IPS-15b (cell line): ENCODE data around the gene TNPO3.
"Not testable (repeated sequence)": the region's sequence is repeated elsewhere in the genome, so short reads cannot be mapped to it uniquely, and the experiment has no call there.

Source experiments
- H3K27me3 ChIP-seq: one replicate; pipeline ENCODE4 v1.6.1; 2013; ENCODE audit warnings: low read length; ENCODE audit not compliant: control insufficient read depth, insufficient read depth
- H3K36me3 ChIP-seq: one replicate; pipeline ENCODE4 v1.6.1; 2013; ENCODE audit warnings: low read length; ENCODE audit not compliant: control insufficient read depth, insufficient read depth
- H3K4me1 ChIP-seq: one replicate; pipeline ENCODE4 v1.6.1; 2013; ENCODE audit warnings: mild to moderate bottlenecking, low read length; ENCODE audit not compliant: control insufficient read depth, insufficient read depth
- H3K4me3 ChIP-seq: one replicate; pipeline ENCODE4 v1.5.1; 2013; ENCODE audit warnings: low read depth, low read length
- H3K9ac ChIP-seq: one replicate; pipeline ENCODE4 v1.6.1; 2013; ENCODE audit warnings: low read depth, mild to moderate bottlenecking, low read length
- H3K9me3 ChIP-seq: one replicate; pipeline ENCODE4 v1.6.1; 2013; ENCODE audit warnings: mild to moderate bottlenecking, low read length; ENCODE audit not compliant: control insufficient read depth, insufficient read depth

Gene TNPO3

DNA sequence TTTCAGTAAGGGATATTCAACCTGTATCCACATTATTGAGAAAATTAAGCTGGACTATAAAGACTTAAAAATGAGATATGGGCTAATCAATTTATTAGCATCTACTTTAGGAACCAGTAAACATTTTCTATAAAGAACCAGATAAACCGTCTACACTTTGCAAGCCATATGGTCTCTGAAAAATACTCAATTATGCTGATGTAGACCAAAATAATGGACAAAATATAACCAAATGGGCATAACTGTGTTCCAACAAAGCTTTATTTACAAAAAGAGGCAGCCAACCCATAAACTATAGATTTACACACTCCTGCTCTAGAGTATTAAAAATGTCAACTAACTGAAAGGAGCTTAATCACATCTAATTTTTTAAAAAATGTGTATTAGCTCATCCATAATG lies 42.3 kb downstream of the TNPO3 start:
- Histone ChIP-seq H3K9me3 (no peaks in the 10 kb centered on the region), H3K4me1 (no peaks in the 10 kb centered on the region), H3K4me3 (no peak overlapping the region), H3K36me3 (peaks cover 18% of the 10 kb centered on the region), H3K27me3 (no peaks in the 10 kb centered on the region), H3K9ac (no peak overlapping the region)

DNA sequence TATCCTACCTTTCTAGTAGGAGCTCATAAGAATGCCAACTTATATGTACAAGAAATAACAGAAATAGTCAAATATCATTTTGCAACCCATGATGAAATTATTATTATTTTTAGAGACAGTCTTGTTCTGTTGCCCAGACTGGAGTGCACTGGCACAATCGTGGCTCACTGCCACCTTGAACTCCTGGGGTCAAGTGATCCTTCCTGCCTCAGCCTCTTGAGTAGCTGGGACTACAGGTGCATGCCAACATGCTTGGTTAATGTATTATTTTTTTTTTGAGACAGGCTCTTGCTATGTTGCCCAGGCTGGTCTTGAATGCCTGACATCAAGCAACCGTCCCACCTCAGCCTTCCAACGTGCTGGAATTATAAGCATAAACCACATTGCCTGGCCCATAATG lies 44.8 kb downstream of the TNPO3 start:
- Histone ChIP-seq H3K36me3 (peaks cover 13% of the 10 kb centered on the region), H3K9ac (no peak overlapping the region), H3K9me3 (no peaks in the 10 kb centered on the region), H3K27me3 (no peaks in the 10 kb centered on the region), H3K4me1 (no peaks in the 10 kb centered on the region), H3K4me3 (no peak overlapping the region)

DNA sequence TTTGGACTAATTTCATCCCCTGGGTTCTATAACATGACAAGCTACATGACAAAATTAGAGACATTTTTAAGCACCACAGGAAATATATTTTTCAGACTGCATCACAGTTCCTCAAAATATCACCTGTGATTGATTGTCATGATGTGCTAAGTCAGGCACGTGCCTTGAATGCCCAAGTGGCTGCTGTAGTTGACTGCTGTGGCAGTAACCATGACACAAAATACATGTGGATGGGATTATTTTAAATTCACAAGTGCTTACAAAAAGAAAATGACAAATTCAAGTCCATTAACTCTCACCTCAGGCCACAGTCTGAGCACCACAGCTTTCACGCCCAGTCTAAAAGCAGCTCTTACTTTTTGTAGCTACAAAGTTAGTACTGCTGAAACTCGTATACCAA lies 45.5 kb downstream of the TNPO3 start:
- H3K4me3 ChIP-seq = no peak overlapping the region
- no peaks in the 10 kb centered on the region for H3K9me3 ChIP-seq
- no peaks in the 10 kb centered on the region for H3K27me3 ChIP-seq
- no peaks in the 10 kb centered on the region for H3K4me1 ChIP-seq
- H3K9ac ChIP-seq = no peak overlapping the region
- H3K36me3 ChIP-seq = peaks cover 8% of the 10 kb centered on the region

DNA sequence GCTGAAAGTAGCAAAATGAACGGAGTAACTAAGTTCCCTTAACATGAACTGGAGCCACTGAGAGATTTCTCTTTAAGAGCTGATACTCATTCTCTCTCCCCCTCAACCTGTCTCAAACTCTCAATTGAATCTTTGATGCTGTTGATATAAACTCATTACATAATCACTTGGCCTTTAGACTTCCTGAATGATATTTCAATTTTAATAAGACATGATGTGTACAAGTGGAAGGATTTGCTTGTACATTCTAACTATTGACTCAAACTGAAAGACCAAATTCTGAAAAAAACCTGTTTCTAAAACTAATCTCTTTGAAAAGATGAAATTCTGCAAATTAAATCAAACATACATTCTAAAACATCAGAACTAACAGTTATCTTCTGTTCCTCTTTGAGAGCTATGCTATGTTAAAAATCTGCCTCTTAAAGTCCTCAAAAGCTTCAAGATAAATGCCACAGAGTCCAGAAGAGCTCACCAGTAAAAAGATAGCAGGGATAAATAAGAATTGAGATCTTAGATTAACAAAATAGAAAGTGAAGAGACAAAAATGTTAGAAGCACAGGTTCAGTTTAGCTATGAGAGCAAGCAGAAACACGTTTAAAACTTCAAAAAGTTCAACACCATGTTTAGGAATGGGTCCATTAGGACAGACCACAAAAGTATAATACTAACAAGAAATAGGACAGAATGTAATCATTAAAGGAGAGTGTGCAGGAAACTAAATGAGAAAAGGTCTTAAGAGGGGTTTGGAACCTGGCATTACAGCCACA lies 46.1 kb downstream of the TNPO3 start:
- H3K9ac ChIP-seq = no peak overlapping the region
- peaks cover 3% of the 10 kb centered on the region for H3K36me3 ChIP-seq
- no peaks in the 10 kb centered on the region for H3K4me1 ChIP-seq

GRCh38 chr7:129007572-129007971 lies 47.3 kb downstream of the TNPO3 start:
- no peaks in the 10 kb centered on the region for H3K4me1 ChIP-seq
- no peak overlapping the region for H3K4me3 ChIP-seq
- H3K36me3 ChIP-seq = no peaks in the 10 kb centered on the region
- H3K9ac ChIP-seq = no peak overlapping the region
- H3K9me3 ChIP-seq = no peaks in the 10 kb centered on the region
- H3K27me3 ChIP-seq = no peaks in the 10 kb centered on the region

More for the DNA sequence above, 46.1 kb downstream of the TNPO3 start:
- Histone ChIP-seq H3K4me3 (no peak overlapping the region), H3K27me3 (no peaks in the 10 kb centered on the region), H3K9me3 (no peaks in the 10 kb centered on the region)

- H3K4me1 ChIP-seq = no peaks in the 10 kb centered on the region
- no peak overlapping the region for H3K9ac ChIP-seq
- H3K27me3 ChIP-seq = no peaks in the 10 kb centered on the region
- no peaks in the 10 kb centered on the region for H3K9me3 ChIP-seq
- no peak overlapping the region for H3K4me3 ChIP-seq
- no peaks in the 10 kb centered on the region for H3K36me3 ChIP-seq
Measured at GRCh38 chr7:129006636-129007414, 48.1 kb downstream of the TNPO3 start.

DNA sequence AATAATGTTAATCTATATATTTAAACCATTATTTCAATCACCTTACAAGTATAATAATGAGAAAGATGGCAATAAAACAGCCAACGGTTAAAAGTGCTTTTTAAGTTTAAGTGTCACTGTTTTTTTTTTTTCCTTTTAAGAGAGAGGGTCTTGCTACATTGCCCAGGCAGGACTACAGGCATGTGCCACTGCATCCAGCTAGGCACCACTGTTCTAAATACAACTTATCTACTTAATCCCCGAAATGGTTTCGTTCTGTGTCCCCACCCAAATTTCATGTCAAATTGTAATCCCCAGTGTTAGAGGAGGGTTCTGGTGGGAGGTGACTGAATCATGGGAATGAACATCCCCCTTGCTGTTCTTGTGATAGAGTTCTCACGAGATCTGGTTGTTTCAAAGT lies 49.7 kb downstream of the TNPO3 start:
- H3K9ac ChIP-seq = no peak overlapping the region
- no peak overlapping the region for H3K4me3 ChIP-seq
- peaks cover 9% of the 10 kb centered on the region for H3K36me3 ChIP-seq

GRCh38 chr7:128997181-128997580 lies 57.7 kb downstream of the TNPO3 start:
- Histone ChIP-seq H3K9me3 (no peaks in the 10 kb centered on the region), H3K4me3 (no peak overlapping the region), H3K36me3 (peaks cover 18% of the 10 kb centered on the region), H3K9ac (no peak overlapping the region), H3K27me3 (no peaks in the 10 kb centered on the region), H3K4me1 (no peaks in the 10 kb centered on the region)

More for the DNA sequence above, 49.7 kb downstream of the TNPO3 start:
- Histone ChIP-seq H3K27me3 (no peaks in the 10 kb centered on the region), H3K4me1 (no peaks in the 10 kb centered on the region), H3K9me3 (no peaks in the 10 kb centered on the region)

DNA sequence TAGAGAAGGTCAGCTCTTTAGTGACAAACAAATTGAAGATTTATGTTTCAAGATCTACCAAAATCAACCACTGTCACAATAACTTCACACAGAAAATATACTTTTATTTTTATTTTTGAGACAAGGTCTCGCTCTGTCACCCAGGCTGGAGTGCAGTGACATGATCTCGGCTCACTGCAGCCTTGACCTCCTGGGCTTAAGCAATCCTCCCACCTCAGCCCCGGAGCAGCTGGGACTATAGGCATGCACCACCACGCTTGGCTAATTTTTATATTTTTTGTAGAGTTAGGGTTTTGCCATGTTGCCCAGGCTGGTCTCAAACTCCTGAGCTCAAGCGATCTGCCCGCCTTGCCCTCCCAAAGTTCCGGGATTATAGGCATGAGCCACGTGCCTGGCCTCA lies 60.4 kb downstream of the TNPO3 start:
- not testable (repeated sequence) for H3K4me3 ChIP-seq, H3K27me3 ChIP-seq, H3K9ac ChIP-seq, H3K9me3 ChIP-seq, H3K4me1 ChIP-seq
- H3K36me3 ChIP-seq = peaks cover 13% of the 10 kb centered on the region

- H3K9me3 ChIP-seq = no peaks in the 10 kb centered on the region
- H3K36me3 ChIP-seq = peaks cover 16% of the 10 kb centered on the region
- no peak overlapping the region for H3K9ac ChIP-seq
- H3K4me3 ChIP-seq = no peak overlapping the region
- H3K4me1 ChIP-seq = no peaks in the 10 kb centered on the region
- no peaks in the 10 kb centered on the region for H3K27me3 ChIP-seq
Measured at GRCh38 chr7:128993419-128993818, 61.5 kb downstream of the TNPO3 start.

DNA sequence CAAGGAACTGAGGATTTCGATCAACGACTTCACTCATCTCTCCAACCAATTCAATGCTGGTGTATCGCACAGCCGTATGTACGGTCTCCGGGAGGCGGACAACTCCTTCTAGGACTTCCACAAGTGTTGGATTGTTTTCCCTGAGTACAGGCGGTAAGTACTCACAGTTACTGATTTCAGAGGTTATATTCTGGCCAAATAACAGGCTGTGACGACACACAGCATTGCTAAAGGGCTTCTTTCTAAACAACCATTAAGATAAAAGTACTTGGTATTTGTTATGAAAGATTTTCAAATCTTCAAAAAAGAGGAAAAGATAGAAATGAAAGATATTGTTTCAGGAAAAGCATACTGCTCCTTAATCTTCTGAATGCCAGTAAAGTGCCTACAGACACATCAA lies 65.0 kb downstream of the TNPO3 start:
- peaks cover 11% of the 10 kb centered on the region for H3K36me3 ChIP-seq
- no peaks in the 10 kb centered on the region for H3K4me1 ChIP-seq
- H3K9ac ChIP-seq = no peak overlapping the region
- no peaks in the 10 kb centered on the region for H3K9me3 ChIP-seq
- no peak overlapping the region for H3K4me3 ChIP-seq
- no peaks in the 10 kb centered on the region for H3K27me3 ChIP-seq

- Histone ChIP-seq H3K36me3 (peaks cover 11% of the 10 kb centered on the region), H3K9me3 (no peaks in the 10 kb centered on the region), H3K4me1 (no peaks in the 10 kb centered on the region), H3K27me3 (no peaks in the 10 kb centered on the region), H3K4me3 (no peak overlapping the region), H3K9ac (no peak overlapping the region)
Measured at GRCh38 chr7:128988372-128988771, 66.5 kb downstream of the TNPO3 start.
